T-helper 1 cell treated with Interleukin-12 subunit alpha and Interleukin-12 subunit beta and Interleukin-4 antibody, amounts not matched to agents 30 μg/mL and 1 μg/mL, for 36 hours (primary cell): ENCODE results near the gene KRT27.
"Not testable (repeated sequence)": the region's sequence is repeated elsewhere in the genome, so short reads cannot be mapped to it uniquely, and the experiment has no call there.

Experiments
- H3K27ac Mint-ChIP-seq: one replicate; pipeline ENCODE4 v1.8.0; 2021; ENCODE audit warnings: mild to moderate bottlenecking, mixed read lengths
- H3K27me3 Mint-ChIP-seq: one replicate; pipeline ENCODE4 v1.8.0; 2021; ENCODE audit warnings: low read depth, mixed read lengths
- H3K36me3 Mint-ChIP-seq: one replicate; pipeline ENCODE4 v1.8.0; 2021; ENCODE audit warnings: low read depth, mixed read lengths
- H3K4me1 Mint-ChIP-seq: one replicate; pipeline ENCODE4 v1.8.0; 2021; ENCODE audit warnings: low read depth, mixed read lengths
- H3K4me3 Mint-ChIP-seq: one replicate; pipeline ENCODE4 v1.8.0; 2021; ENCODE audit warnings: mild to moderate bottlenecking, moderate library complexity, mixed read lengths
- H3K9me3 Mint-ChIP-seq: one replicate; pipeline ENCODE4 v1.8.0; 2021; ENCODE audit warnings: mixed read lengths

Gene KRT27

GRCh38 chr17:40817103-40817682 lies 34.8 kb upstream of the KRT27 start:
- peak overlapping the region; percentile 57 for H3K27ac Mint-ChIP-seq
- H3K36me3 Mint-ChIP-seq, result peaks cover 27% of the 10 kb centered on the region
- H3K27me3 Mint-ChIP-seq, result peaks cover 32% of the 10 kb centered on the region
- H3K9me3 Mint-ChIP-seq, result peaks cover 36% of the 10 kb centered on the region
- peaks cover 16% of the 10 kb centered on the region for H3K4me1 Mint-ChIP-seq
- H3K4me3 Mint-ChIP-seq, result peak overlapping the region; percentile 75

GRCh38 chr17:40816569-40816968 lies 34.2 kb upstream of the KRT27 start:
- no peak overlapping the region for H3K27ac Mint-ChIP-seq
- H3K4me1 Mint-ChIP-seq, result peaks cover 16% of the 10 kb centered on the region
- peaks cover 35% of the 10 kb centered on the region for H3K27me3 Mint-ChIP-seq
- H3K36me3 Mint-ChIP-seq, result peaks cover 25% of the 10 kb centered on the region
- H3K4me3 Mint-ChIP-seq, result no peak overlapping the region
- H3K9me3 Mint-ChIP-seq, result peaks cover 36% of the 10 kb centered on the region

GRCh38 chr17:40815381-40815780 lies 33.0 kb upstream of the KRT27 start:
- Mint-ChIP-seq H3K36me3 (peaks cover 24% of the 10 kb centered on the region), H3K27ac (no peak overlapping the region), H3K27me3 (peaks cover 43% of the 10 kb centered on the region), H3K9me3 (peaks cover 35% of the 10 kb centered on the region), H3K4me3 (no peak overlapping the region), H3K4me1 (peaks cover 15% of the 10 kb centered on the region)

GRCh38 chr17:40814657-40815056 lies 32.3 kb upstream of the KRT27 start:
- Mint-ChIP-seq H3K27me3 (peaks cover 46% of the 10 kb centered on the region), H3K9me3 (peaks cover 27% of the 10 kb centered on the region), H3K4me1 (peaks cover 12% of the 10 kb centered on the region), H3K36me3 (peaks cover 19% of the 10 kb centered on the region)
- not testable (repeated sequence) for H3K27ac Mint-ChIP-seq, H3K4me3 Mint-ChIP-seq

GRCh38 chr17:40813804-40814203 lies 31.5 kb upstream of the KRT27 start:
- peaks cover 9% of the 10 kb centered on the region for H3K4me1 Mint-ChIP-seq
- peaks cover 19% of the 10 kb centered on the region for H3K36me3 Mint-ChIP-seq
- no peak overlapping the region for H3K4me3 Mint-ChIP-seq
- H3K27me3 Mint-ChIP-seq, result peaks cover 54% of the 10 kb centered on the region
- H3K9me3 Mint-ChIP-seq, result peaks cover 23% of the 10 kb centered on the region
- H3K27ac Mint-ChIP-seq, result no peak overlapping the region

- Mint-ChIP-seq H3K27me3 (peaks cover 64% of the 10 kb centered on the region), H3K4me3 (no peak overlapping the region), H3K4me1 (peaks cover 2% of the 10 kb centered on the region), H3K27ac (no peak overlapping the region), H3K36me3 (peaks cover 12% of the 10 kb centered on the region), H3K9me3 (peaks cover 17% of the 10 kb centered on the region)
Measured at GRCh38 chr17:40812639-40813038, 30.3 kb upstream of the KRT27 start.

GRCh38 chr17:40810494-40810893 lies 28.1 kb upstream of the KRT27 start:
- Mint-ChIP-seq H3K4me3 (no peak overlapping the region), H3K27ac (no peak overlapping the region), H3K27me3 (peaks cover 84% of the 10 kb centered on the region), H3K9me3 (peaks cover 10% of the 10 kb centered on the region), H3K36me3 (no peaks in the 10 kb centered on the region), H3K4me1 (no peaks in the 10 kb centered on the region)

GRCh38 chr17:40809721-40810421 lies 27.5 kb upstream of the KRT27 start:
- no peaks in the 10 kb centered on the region for H3K36me3 Mint-ChIP-seq
- no peak overlapping the region for H3K4me3 Mint-ChIP-seq
- H3K27me3 Mint-ChIP-seq, result peaks cover 88% of the 10 kb centered on the region
- H3K27ac Mint-ChIP-seq, result no peak overlapping the region
- peaks cover 10% of the 10 kb centered on the region for H3K9me3 Mint-ChIP-seq
- no peaks in the 10 kb centered on the region for H3K4me1 Mint-ChIP-seq

- peaks cover 3% of the 10 kb centered on the region for H3K4me1 Mint-ChIP-seq
- H3K9me3 Mint-ChIP-seq, result no peaks in the 10 kb centered on the region
- peaks cover 70% of the 10 kb centered on the region for H3K27me3 Mint-ChIP-seq
- H3K27ac Mint-ChIP-seq, result no peak overlapping the region
- H3K36me3 Mint-ChIP-seq, result no peaks in the 10 kb centered on the region
- no peak overlapping the region for H3K4me3 Mint-ChIP-seq
Measured at GRCh38 chr17:40806131-40806530, 23.8 kb upstream of the KRT27 start.

GRCh38 chr17:40803617-40804082 lies 21.3 kb upstream of the KRT27 start:
- H3K9me3 Mint-ChIP-seq, result no peaks in the 10 kb centered on the region
- peaks cover 53% of the 10 kb centered on the region for H3K27me3 Mint-ChIP-seq
- no peak overlapping the region for H3K4me3 Mint-ChIP-seq
- no peaks in the 10 kb centered on the region for H3K36me3 Mint-ChIP-seq
- H3K27ac Mint-ChIP-seq, result no peak overlapping the region
- H3K4me1 Mint-ChIP-seq, result peaks cover 3% of the 10 kb centered on the region

- no peak overlapping the region for H3K27ac Mint-ChIP-seq
- peaks cover 34% of the 10 kb centered on the region for H3K27me3 Mint-ChIP-seq
- peaks cover 3% of the 10 kb centered on the region for H3K4me1 Mint-ChIP-seq
Measured at GRCh38 chr17:40801157-40801556, 18.8 kb upstream of the KRT27 start.

GRCh38 chr17:40800381-40800780 lies 18.0 kb upstream of the KRT27 start:
- no peak overlapping the region for H3K27ac Mint-ChIP-seq
- peaks cover 3% of the 10 kb centered on the region for H3K4me1 Mint-ChIP-seq
- H3K27me3 Mint-ChIP-seq, result peaks cover 32% of the 10 kb centered on the region
- no peaks in the 10 kb centered on the region for H3K36me3 Mint-ChIP-seq
- no peak overlapping the region for H3K4me3 Mint-ChIP-seq
- H3K9me3 Mint-ChIP-seq, result no peaks in the 10 kb centered on the region

More at GRCh38 chr17:40801157-40801556, 18.8 kb upstream of the KRT27 start:
- no peak overlapping the region for H3K4me3 Mint-ChIP-seq
- no peaks in the 10 kb centered on the region for H3K36me3 Mint-ChIP-seq
- H3K9me3 Mint-ChIP-seq, result no peaks in the 10 kb centered on the region

- Mint-ChIP-seq H3K4me1 (peaks cover 3% of the 10 kb centered on the region), H3K27ac (no peak within 1 kb of the TSS), H3K27me3 (peaks cover 27% of the 10 kb centered on the region), H3K4me3 (no peak within 1 kb of the TSS), H3K36me3 (no peaks in the 10 kb centered on the region), H3K9me3 (no peaks in the 10 kb centered on the region)
Measured at GRCh38 chr17:40799859-40800258, 17.5 kb upstream of the KRT27 start, which contains the start of gene KRT28. KRT28 (minus strand) TSS chr17:40799959; CDS start chr17:40799893, 66 bp downstream.

GRCh38 chr17:40796846-40797245 lies 14.5 kb upstream of the KRT27 start:
- H3K9me3 Mint-ChIP-seq, result no peaks in the 10 kb centered on the region
- peaks cover 29% of the 10 kb centered on the region for H3K27me3 Mint-ChIP-seq
- no peaks in the 10 kb centered on the region for H3K4me1 Mint-ChIP-seq
- no peaks in the 10 kb centered on the region for H3K36me3 Mint-ChIP-seq
- no peak overlapping the region for H3K4me3 Mint-ChIP-seq
- no peak overlapping the region for H3K27ac Mint-ChIP-seq

GRCh38 chr17:40795019-40795667 lies 12.8 kb upstream of the KRT27 start:
- Mint-ChIP-seq H3K27ac (no peak overlapping the region), H3K27me3 (peaks cover 30% of the 10 kb centered on the region), H3K36me3 (no peaks in the 10 kb centered on the region), H3K4me1 (no peaks in the 10 kb centered on the region), H3K9me3 (no peaks in the 10 kb centered on the region), H3K4me3 (no peak overlapping the region)
